ENCODE measurements around the gene LRRC2.

DNA sequence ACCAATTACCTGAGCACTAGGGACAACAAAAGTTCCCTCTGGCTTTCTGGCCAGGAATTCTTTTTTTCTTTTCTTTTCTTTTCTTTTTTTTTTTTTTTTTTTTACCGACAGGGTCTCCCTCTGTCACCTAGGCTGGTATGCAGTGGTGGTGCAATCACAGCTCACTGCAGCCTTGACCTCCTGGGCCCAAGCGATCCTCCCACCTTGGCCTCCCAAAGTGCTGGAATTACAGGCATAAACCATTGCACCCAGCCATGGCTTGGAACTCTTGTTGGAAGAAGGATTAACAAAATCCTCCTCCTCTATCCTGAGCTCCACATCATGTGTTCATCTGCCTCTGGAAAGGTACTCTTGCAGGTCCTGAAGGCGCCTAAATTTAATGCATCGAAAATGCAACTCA, 98.5 kb downstream of the LRRC2 start:
- no peak for TF ChIP-seq POLR2AphosphoS5 (IDR thresholded peaks at IDR 0.05; ENCODE audit: insufficient read depth in 1 of 2, low read depth in 1 of 2)
- TF ChIP-seq, protein P1, sequence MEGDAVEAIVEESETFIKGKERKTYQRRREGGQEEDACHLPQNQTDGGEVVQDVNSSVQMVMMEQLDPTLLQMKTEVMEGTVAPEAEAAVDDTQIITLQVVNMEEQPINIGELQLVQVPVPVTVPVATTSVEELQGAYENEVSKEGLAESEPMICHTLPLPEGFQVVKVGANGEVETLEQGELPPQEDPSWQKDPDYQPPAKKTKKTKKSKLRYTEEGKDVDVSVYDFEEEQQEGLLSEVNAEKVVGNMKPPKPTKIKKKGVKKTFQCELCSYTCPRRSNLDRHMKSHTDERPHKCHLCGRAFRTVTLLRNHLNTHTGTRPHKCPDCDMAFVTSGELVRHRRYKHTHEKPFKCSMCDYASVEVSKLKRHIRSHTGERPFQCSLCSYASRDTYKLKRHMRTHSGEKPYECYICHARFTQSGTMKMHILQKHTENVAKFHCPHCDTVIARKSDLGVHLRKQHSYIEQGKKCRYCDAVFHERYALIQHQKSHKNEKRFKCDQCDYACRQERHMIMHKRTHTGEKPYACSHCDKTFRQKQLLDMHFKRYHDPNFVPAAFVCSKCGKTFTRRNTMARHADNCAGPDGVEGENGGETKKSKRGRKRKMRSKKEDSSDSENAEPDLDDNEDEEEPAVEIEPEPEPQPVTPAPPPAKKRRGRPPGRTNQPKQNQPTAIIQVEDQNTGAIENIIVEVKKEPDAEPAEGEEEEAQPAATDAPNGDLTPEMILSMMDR (IDR thresholded peaks at IDR 0.05), result no peak
